HG03342 (cell line): ENCODE measurements around the gene SAMD4A.

Experiments
- ATAC-seq: cut with Tn5 transposase; IDR thresholded peaks from one replicate; pipeline ENCODE4 v1.9.1; 2021; ENCODE audit warnings: mild to moderate bottlenecking, moderate library complexity; ENCODE audit not compliant: unreplicated experiment

SAMD4A gene, protein sequence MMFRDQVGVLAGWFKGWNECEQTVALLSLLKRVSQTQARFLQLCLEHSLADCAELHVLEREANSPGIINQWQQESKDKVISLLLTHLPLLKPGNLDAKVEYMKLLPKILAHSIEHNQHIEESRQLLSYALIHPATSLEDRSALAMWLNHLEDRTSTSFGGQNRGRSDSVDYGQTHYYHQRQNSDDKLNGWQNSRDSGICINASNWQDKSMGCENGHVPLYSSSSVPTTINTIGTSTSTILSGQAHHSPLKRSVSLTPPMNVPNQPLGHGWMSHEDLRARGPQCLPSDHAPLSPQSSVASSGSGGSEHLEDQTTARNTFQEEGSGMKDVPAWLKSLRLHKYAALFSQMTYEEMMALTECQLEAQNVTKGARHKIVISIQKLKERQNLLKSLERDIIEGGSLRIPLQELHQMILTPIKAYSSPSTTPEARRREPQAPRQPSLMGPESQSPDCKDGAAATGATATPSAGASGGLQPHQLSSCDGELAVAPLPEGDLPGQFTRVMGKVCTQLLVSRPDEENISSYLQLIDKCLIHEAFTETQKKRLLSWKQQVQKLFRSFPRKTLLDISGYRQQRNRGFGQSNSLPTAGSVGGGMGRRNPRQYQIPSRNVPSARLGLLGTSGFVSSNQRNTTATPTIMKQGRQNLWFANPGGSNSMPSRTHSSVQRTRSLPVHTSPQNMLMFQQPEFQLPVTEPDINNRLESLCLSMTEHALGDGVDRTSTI

GRCh38 chr14:54566410-54567223, at the start of gene SAMD4A:
TSS of gene SAMD4A (plus strand) at chr14:54567128. CDS start at chr14:54567917, 789 bp downstream.
- ATAC-seq = peak; percentile 25

DNA sequence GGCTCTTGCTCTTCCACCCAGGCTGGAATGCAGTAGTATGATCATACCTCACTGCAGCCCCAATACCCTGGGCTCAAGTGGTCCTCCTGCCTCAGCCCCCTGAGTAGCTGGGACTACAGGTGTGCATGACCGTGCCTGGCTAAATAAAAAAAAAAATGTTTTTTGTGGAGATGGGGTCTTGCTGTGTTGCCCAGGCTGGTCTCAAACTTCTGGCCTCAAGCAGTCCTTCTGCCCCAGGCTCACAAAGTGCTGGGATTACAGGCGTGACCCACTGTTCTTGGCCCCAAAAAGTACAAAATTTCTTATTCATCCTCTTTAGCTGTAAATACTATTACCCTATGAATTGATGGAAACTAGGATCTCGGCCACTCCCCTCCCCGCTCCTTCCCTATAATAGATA, 42.5 kb upstream of the SAMD4A start:
- ATAC-seq = no peak

GRCh38 chr14:54528973-54529372, 38.0 kb upstream of the SAMD4A start:
- no peak for ATAC-seq

GRCh38 chr14:54529811-54530210, 37.1 kb upstream of the SAMD4A start:
- ATAC-seq = no peak

- ATAC-seq = peak; percentile 94
These were observed 34.6 kb upstream of the SAMD4A start for GRCh38 chr14:54532111-54533012.

DNA sequence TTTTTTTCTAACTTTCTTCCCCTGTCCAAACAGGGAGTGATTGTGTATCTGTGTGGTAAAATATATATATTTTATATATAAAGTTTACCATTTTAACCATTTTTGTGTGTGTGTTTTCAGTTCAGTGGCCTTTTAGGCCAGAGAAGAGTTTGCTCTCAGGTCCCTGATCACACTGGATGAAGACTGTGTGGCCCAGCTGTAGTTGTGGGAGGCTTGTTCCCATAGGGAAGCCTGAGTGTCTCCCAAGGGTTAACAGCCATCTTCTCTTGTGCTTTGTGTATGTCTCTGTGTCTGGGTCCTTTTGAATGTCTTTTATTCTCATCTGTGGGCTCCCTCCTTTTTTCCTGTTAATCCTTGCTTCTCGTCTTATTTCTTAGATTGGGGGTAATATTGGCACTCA, 33.8 kb upstream of the SAMD4A start:
- ATAC-seq = no peak

GRCh38 chr14:54535126-54535525, 31.8 kb upstream of the SAMD4A start:
- ATAC-seq = no peak

DNA sequence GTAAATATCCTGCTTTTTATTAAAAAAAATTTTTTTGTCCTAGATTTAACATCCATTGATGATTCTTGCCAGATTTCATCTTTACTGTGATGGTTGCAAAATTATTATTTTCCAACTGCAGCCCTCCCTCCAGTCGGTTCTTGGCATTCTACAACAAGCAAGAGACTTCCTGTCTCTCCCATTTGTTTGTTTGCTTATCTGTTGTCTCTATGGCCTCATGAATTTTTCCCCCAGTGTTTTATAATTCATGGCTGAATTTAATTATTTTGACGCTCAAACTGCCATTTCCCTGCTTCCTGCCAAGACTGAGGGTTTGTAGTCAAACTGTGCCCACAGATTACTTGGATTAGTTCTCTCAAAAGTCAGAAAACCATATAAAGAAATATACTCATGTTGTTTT, 31.3 kb upstream of the SAMD4A start:
- ATAC-seq = no peak

DNA sequence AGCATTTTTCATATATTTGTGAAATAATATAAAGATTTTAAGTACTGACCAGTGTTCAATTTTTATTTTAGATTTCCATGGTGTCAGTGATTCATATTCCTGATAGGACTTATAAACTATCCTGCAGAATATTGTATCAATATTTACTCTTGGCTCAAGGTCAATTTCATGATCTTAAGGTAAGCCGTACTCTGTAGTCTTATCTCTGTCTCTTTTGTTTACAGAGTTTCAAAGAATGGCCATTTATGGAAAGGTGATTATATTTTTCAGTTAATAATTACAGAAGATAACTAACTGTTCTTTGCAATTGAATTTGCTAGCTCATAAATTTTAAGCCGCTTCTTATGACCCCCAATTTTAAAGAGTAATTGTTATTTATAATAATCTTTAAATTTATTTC, 29.3 kb upstream of the SAMD4A start:
- no peak for ATAC-seq

DNA sequence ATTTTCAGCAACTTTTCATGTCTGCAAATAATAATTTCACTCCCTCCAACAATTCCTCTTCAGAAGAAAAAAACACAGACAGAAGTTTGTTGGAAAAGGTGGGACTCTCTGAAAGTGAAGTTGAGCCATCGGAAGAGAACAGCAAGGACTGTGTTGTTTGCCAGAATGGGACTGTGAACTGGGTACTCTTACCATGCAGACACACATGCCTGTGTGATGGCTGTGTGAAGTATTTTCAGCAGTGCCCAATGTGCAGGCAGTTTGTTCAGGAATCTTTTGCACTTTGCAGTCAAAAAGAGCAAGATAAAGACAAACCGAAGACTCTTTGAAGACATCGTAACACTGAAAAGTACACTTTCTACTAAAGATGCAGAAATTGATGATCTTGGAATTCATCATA, 28.9 kb upstream of the SAMD4A start:
- no peak for ATAC-seq

DNA sequence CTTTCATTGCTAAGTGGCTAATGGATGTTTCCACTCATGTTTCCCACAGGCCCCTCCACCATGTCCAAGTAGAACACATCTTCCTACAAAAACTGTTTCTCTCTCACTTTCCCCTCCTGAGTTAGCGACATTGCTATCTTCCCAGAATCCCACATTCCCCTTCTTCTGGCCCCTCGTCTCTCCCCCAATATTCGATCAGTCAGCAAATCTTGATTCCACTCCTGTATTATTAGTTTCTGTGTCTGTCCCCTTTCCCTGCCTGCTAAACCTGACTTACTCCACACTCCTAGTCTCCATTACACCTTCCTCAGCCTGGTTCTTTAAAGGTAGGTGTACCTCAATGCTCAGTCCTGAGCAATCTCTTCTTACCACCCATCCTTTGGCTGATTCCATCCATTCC, 19.3 kb upstream of the SAMD4A start:
- ATAC-seq = no peak

DNA sequence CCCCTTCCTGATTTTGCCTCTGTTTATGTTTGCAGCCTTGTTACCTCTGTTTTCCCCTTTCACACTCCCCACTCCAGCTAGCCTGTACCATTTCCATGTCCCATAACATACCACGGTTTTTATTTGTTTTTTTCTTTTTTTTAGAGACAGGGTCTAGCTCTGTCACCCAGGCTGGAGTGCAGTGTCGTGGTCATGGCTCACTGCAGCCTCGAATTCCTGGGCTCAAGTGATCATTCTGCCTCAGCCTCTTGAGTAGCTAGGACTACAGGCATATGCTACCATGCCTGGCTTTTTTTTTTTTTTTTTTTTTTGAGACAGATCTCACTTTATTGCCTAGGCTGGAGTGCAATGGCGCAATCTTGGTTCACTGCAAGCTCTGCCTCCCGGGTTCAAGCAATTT, 18.4 kb upstream of the SAMD4A start:
- ATAC-seq = no peak

DNA sequence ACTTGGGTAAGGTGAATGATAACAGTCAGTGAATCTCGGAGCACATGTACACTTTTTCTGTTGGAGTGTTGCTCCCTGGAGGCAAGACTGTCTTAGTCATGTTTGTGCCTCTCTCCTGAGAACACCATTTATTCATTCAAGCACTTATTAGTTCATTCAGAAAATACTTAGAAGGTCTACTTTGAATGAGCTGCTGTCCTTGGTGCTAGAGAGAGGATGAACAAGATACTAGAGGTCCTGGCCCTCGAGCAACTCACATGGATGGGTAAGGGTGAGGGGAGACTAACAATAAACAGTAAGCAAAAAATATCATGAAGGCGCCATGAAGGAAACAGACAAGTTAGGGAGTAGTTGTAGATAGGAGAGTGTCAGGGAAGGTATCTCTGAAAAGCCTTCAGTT, 17.1 kb upstream of the SAMD4A start:
- ATAC-seq = no peak

DNA sequence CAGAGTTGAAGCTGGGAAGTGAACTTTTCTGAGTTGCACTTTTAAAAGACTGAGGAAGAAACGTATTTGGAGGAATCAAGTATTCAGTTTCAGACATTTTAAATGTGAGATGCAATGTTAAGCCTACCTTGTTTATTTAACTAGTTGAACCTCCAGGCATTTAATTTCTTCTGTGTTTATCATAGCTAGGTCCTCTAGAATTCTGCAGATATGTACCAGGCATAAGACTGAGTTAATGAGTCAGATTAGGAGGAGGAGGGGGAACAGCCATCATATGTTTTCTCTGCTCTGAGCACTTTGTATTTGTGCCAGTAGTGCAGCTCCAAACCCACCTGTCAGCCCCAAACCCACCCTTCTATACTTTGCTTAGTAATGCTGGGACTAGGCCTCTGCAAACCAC, 16.4 kb upstream of the SAMD4A start:
- ATAC-seq = no peak

DNA sequence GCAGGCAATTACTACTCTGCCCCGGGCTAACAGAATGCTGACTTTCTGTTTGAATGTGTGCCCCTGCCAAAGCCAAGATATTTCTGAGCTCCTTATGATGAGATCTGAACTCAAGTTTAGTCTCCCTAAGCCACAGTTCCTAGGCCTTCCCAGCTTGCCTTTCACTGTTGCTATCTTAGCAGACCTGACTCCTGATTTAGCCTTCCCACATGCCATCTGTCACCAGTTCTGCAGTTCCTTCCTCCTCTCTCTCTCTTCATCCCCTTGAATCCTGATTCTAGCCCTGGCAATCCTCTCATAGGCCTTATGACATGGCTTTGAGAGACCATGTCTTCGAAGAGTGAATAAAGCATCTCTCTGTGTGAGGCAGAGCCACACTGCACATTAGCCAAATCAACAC, 12.5 kb upstream of the SAMD4A start:
- no peak for ATAC-seq

- ATAC-seq = no peak
These were observed 11.3 kb upstream of the SAMD4A start for GRCh38 chr14:54555651-54556050.

DNA sequence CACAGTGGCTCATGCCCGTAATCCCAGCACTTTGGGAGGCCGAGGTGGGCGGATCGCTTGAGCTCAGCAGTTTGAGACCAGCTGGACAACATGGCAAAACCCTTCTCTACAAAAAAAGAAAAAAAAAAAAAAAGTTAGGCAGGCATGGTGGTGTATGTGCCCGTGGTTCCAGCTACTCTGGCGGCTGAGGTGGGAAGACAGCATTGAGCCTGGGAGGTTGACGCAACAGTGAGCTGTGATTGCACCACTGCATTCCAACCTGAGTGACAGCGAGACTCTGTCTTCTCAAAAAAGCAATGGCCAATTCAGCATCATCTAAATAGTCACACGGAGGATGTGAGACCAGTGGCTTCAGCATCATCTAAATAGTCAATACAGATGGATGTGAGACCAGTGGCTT, 10.4 kb upstream of the SAMD4A start:
- ATAC-seq = no peak

- no peak for ATAC-seq
These were observed 4.6 kb upstream of the SAMD4A start for GRCh38 chr14:54562334-54562733.

GRCh38 chr14:54564071-54564867, 2.7 kb upstream of the SAMD4A start:
- ATAC-seq = no peak
